Lower leg skin (tissue), 4 donors: Measurements from ENCODE around the gene LIN52. TPM values are rescaled to one million over a fixed set of nuclear protein-coding genes. Genes with fewer than 3 reads are reported as not detected.

ENCODE experiments used
- DNase-seq, 2 donors: peaks; one replicate each; pipeline ENCODE4 v3.0.0-alpha.2; 2019; ENCODE audit warnings: low spot score in 2 of 2
- H3K4me3 ChIP-seq: fragments of 200-600 bp; sonication (generic); 2 replicates; pipeline ENCODE4 v1.5.1; 2017; ENCODE audit warnings: mild to moderate bottlenecking, low read depth; ENCODE audit not compliant: poor library complexity, severe bottlenecking
- POLR2A ChIP-seq, 2 donors: fragments of 450-650 bp; IDR thresholded peaks; one replicate each; pipeline ENCODE4 v1.6.1; 2016 to 2017; ENCODE audit warnings: antibody characterized with exemption in 2 of 2, mild to moderate bottlenecking in 1 of 2, moderate library complexity in 1 of 2
- WGBS, 2 donors: methylation state at CpG; one replicate each; pipeline ENCODE4 v1.1.5; 2018; 5-methylcytosine and 5-hydroxymethylcytosine counted together
- intact Hi-C: fragments of 100-400 bp; cut with DNase I; formaldehyde crosslinking; loops from one replicate; pipeline ENCODE4 v1.15.0; 2023; ENCODE audit warnings: low total_unique reads
- total RNA-seq, 4 donors: library from RNA; depleted of rRNA; stranded (reverse); fragments of >200 nt; gene quantifications; one replicate each; pipeline ENCODE4 v1.1.0, GENCODE V29; 2016
- TF ChIP-seq, protein P1 (sequence below), 3 donors: fragments of 450-650 bp; IDR thresholded peaks; one replicate each; pipeline ENCODE4 v1.5.1; 2016; ENCODE audit warnings: antibody characterized with exemption in 3 of 3, mild to moderate bottlenecking in 3 of 3, moderate library complexity in 2 of 3

Gene LIN52
- total RNA-seq, 4 donors from 2014 or later, result 5.6 to 7.9 (median 5.8) TPM

DNA sequence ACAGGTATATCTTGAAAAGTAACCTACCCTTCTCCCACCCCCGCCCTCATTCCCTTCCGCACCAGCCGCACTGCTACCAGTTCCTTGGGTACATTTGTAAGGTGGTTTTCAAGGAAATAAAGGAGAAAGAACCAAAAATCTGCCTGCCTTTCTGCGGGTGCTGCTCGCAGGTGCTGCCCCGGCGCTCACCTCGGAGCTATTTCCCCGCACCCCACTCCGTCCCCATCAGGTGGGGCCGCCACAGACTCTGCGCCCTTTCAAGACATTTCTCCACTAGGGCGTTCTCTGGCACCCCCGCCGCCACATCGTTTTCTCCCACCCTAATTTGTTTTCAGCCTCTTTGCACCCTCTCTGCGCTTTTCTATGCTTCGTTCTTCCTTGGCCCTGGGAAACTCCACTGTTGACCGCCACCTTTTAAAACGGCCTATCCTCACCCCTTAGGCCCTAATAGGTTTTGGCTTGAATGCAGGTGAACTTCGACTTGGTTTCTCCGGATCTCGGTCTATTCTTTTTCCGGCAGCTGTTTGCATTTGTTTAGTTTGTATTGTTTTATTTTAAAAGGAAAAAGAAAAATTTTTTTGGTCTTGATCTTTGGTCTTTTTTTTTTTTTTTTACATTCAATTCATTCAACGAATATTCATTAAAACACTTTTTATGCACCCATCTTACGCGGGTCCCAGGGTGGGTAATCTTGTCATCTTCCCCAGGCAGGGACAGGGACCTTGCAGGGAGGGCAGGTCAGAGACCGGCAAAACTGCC is 157.4 kb downstream of the LIN52 start:
- TF ChIP-seq, protein P1, sequence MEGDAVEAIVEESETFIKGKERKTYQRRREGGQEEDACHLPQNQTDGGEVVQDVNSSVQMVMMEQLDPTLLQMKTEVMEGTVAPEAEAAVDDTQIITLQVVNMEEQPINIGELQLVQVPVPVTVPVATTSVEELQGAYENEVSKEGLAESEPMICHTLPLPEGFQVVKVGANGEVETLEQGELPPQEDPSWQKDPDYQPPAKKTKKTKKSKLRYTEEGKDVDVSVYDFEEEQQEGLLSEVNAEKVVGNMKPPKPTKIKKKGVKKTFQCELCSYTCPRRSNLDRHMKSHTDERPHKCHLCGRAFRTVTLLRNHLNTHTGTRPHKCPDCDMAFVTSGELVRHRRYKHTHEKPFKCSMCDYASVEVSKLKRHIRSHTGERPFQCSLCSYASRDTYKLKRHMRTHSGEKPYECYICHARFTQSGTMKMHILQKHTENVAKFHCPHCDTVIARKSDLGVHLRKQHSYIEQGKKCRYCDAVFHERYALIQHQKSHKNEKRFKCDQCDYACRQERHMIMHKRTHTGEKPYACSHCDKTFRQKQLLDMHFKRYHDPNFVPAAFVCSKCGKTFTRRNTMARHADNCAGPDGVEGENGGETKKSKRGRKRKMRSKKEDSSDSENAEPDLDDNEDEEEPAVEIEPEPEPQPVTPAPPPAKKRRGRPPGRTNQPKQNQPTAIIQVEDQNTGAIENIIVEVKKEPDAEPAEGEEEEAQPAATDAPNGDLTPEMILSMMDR (IDR thresholded peaks at IDR 0.05), result no peak
- TF ChIP-seq POLR2A (IDR thresholded peaks at IDR 0.05), result no peak
- WGBS, 2 donors, result 15 to 17% methylated on average over 28 of the region's 28 CpGs
- intact Hi-C loops, result loop anchor here (5.0 kb wide), 1 partner anchor 1770 kb away; no protein-coding TSS in a partner anchor

DNA sequence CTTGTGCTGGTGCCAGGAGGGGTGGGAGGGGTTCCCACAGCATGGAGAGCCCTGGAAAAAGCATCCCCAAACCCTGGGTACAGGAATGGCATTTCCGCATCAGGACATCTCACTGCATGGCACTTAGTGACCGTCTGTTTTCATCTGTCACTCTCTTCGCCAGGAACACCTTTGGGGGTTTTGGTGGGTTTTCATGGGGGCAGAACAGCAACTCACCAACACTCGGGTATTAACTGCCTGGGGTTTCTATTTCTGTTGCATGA is 158.0 kb downstream of the LIN52 start:
- TF ChIP-seq POLR2A (IDR thresholded peaks at IDR 0.05), result no peak
- TF ChIP-seq, protein P1 (IDR thresholded peaks at IDR 0.05), result no peak
- no peak for DNase-seq
- WGBS, 2 donors, result 36 to 50% methylated on average over 4 of the region's 4 CpGs
- intact Hi-C loops, result loop anchor here (5.0 kb wide), 1 partner anchor 1770 kb away; no protein-coding TSS in a partner anchor
- H3K4me3 ChIP-seq, result no peak overlapping the region

More for the DNA sequence above, 157.4 kb downstream of the LIN52 start:
- no peak overlapping the region for H3K4me3 ChIP-seq
- no peak for DNase-seq

DNA sequence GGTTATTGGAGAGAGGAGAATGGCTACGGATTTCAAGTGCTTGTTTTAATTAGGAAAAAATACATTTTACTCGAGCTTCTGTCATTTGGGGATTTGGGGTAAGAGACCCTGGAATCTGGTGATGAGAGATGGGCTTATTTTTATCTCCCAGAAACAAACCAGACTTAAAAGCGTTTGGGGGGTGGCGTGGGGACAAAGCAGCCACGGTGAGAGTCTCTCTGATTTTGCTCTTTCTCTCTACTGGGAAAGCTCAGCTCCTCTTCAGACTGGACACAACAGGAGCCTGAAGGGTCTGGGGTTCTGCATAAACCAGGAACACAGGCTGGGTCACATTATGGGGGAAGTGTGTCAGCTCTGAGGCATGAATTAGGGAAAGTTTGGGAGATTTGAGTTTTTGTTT is 158.3 kb downstream of the LIN52 start:
- no peak overlapping the region for H3K4me3 ChIP-seq
- TF ChIP-seq POLR2A (IDR thresholded peaks at IDR 0.05), result no peak
- TF ChIP-seq, protein P1 (IDR thresholded peaks at IDR 0.05), result no peak
- 25 to 43% methylated on average over 5 of the region's 5 CpGs for WGBS, 2 donors
- intact Hi-C loops, result loop anchor here (5.0 kb wide), 1 partner anchor 1771 kb away; no protein-coding TSS in a partner anchor
- DNase-seq, result no peak

DNA sequence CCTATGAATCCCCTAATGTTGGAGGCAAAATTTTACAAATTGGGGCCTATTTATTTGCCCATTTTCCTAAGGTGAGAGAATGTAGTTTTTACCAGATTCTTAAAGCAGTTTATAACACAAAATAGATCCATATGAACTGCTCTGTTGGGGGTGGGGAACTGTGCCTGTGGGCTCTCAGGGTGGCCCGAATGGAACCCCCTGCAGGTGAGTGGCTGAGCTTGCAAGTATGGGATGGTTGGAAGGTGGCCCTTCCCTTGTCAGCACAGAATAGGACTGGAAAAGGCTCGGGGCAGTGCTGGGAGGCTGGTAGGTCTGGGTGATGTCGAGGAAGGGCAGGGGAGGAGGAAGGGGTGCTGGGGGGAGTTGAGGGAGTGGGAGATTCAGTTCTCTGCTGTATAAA is 159.4 kb downstream of the LIN52 start:
- 18 to 56% methylated on average over 3 of the region's 3 CpGs for WGBS, 2 donors
- no peak overlapping the region for H3K4me3 ChIP-seq
- no peak for DNase-seq
- TF ChIP-seq, protein P1 (IDR thresholded peaks at IDR 0.05), result no peak
- no peak for TF ChIP-seq POLR2A (IDR thresholded peaks at IDR 0.05)
- intact Hi-C loops, result loop anchor here (5.0 kb wide), 1 partner anchor 1772 kb away; no protein-coding TSS in a partner anchor

DNA sequence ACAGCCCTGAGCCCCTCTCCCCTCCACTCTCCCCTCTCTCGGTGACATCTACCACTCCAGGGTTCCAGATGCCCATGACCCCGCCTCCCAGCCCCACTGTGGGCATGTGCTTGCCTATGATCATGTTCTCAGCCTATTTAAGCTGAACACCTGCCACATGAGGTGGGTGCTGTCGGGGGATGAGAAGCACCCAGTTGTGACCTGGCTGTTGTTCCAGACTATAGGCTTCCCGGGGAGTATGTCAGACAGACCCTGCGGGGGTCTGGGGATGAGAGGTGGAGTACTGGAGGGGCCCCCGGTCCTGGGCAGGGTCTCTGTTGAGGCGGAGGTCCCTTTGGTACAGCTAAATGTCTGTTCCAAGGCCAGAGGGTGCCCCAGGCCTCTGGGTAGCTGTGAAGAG is 160.5 kb downstream of the LIN52 start:
- intact Hi-C loops, result no loop called here
- DNase-seq, result no peak
- TF ChIP-seq, protein P1 (IDR thresholded peaks at IDR 0.05), result no peak
- TF ChIP-seq POLR2A (IDR thresholded peaks at IDR 0.05), result no peak
- 66 to 84% methylated on average over 7 of the region's 7 CpGs for WGBS, 2 donors
- H3K4me3 ChIP-seq, result no peak overlapping the region

DNA sequence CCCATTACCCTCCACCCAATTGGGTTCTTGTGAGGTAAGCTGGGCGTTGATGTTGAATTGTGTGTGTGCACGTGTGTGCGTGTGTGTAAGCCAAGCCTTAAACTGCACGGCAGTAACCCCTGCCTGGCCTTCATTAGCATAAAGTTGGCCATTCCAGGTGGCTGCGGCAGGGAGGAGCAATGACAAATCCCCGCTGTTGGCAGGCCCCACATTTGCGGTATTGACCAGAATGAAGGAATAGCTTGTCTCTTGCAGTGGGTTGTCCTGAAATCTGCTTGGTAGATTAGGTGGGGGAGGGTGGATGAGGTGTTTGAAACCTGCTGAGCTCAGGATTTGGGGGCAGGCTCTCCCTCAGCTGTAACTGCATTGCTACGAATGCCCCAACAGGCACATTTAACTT is 161.8 kb downstream of the LIN52 start:
- no peak for TF ChIP-seq POLR2A (IDR thresholded peaks at IDR 0.05)
- TF ChIP-seq, protein P1 (IDR thresholded peaks at IDR 0.05), result no peak
- no peak overlapping the region for H3K4me3 ChIP-seq
- whole genome bisulfite sequencing, 2 donors, result 80% methylated on average over 8 of the region's 8 CpGs
- intact Hi-C loops, result no loop called here
- no peak for DNase-seq
